22Rv1 (cell line): ENCODE measurements around the gene PRR19.

ENCODE experiments used
- H3K27ac ChIP-seq: fragments of 450-650 bp; 2 replicates; pipeline ENCODE4 v1.5.1; 2017
- CTCF ChIP-seq: fragments of 450-650 bp; IDR thresholded peaks from 2 replicates; pipeline ENCODE4 v1.5.1; 2017; ENCODE audit warnings: mild to moderate bottlenecking
- ZFX ChIP-seq: fragments of 450-650 bp; IDR thresholded peaks from 2 replicates; pipeline ENCODE4 v1.6.1; 2017; ENCODE audit warnings: antibody characterized with exemption, borderline replicate concordance

PRR19 gene

GRCh38 chr19:42309686-42310085 lies 7.8 kb downstream of the PRR19 start:
- H3K27ac ChIP-seq: no peak overlapping the region
- TF ChIP-seq CTCF (no peak), ZFX (no peak)

- H3K27ac ChIP-seq: no peak overlapping the region
- no peak for TF ChIP-seq ZFX
- TF ChIP-seq CTCF: peak; percentile 28
Observed at GRCh38 chr19:42311657-42312056, 9.7 kb downstream of the PRR19 start.

GRCh38 chr19:42312370-42312769 lies 10.4 kb downstream of the PRR19 start:
- no peak for TF ChIP-seq CTCF
- no peak for TF ChIP-seq ZFX
- no peak overlapping the region for H3K27ac ChIP-seq

- peak within 1 kb of the TSS; percentile 67 for H3K27ac ChIP-seq
- TF ChIP-seq ZFX (no peak), CTCF (peak; percentile 49; the same call in 1 of the 2 replicates)
Observed at GRCh38 chr19:42313096-42313839, 11.3 kb downstream of the PRR19 start, which contains the start of gene TMEM145. Gene TMEM145, plus strand, starts transcription at chr19:42313309. Its CDS starts 68 bp downstream, at chr19:42313377.

- peak overlapping the region; percentile 67 for H3K27ac ChIP-seq
- no peak for TF ChIP-seq CTCF
- TF ChIP-seq ZFX: no peak
Observed at GRCh38 chr19:42313840-42314755, 12.2 kb downstream of the PRR19 start.

GRCh38 chr19:42315024-42315423 lies 13.1 kb downstream of the PRR19 start:
- no peak overlapping the region for H3K27ac ChIP-seq
- TF ChIP-seq CTCF (no peak), ZFX (no peak)
